Measurements from ENCODE around the gene SUCLA2. TPM values are rescaled to one million over a fixed set of nuclear protein-coding genes. Genes with fewer than 3 reads are reported as not detected.

The SUCLA2 gene
- total and polyA plus RNA-seq, 2 donors (not counting 1 experiment from before 2014, with no cell fraction given), result 15.9 to 33.7 TPM

- POLR2A ChIA-PET, result no interaction called here
- no peaks in the 10 kb centered on the region for H3K27me3 Mint-ChIP-seq
Measured at GRCh38 chr13:48029859-48030258, 28.8 kb upstream of the SUCLA2 start.

DNA sequence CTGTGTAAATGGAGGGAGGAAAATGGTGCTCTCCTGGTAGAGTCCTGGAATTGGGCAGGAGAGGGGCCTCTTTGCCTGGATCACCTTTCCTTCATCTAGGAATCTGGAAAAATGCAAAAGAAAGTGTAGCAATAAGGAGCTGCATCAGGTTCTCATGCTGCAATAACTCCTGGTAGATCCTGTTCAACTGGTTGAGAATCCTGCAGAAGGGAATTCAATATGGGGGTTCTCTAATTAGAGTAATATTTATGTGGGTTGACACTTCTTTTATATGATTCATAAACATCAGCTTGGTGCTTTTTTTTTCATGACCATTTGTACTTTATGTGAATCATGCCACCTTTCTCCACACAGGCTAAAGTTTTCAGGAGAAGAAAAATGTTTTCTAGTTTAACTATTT, 27.0 kb upstream of the SUCLA2 start:
- no peak overlapping the region for H3K4me2 ChIP-seq (replicated peaks; ENCODE audit: low read depth, low read length, poor library complexity, severe bottlenecking)
- H3K27ac Mint-ChIP-seq, result no peak overlapping the region
- peaks cover 3 to 10% (median 5%) of the 10 kb centered on the region in 3 donors for H3K9me3 ChIP-seq (ENCODE audit: control extremely low read depth in 1 of 3, control insufficient read depth in 2 of 3, insufficient read depth in 1 of 3, low read length in 2 of 3)
- intact Hi-C loops (cut with micrococcal nuclease), result no loop called here
- H4K20me1 ChIP-seq (ENCODE audit: control insufficient read depth, insufficient read depth, low read length, poor library complexity, severe bottlenecking), result no peaks in the 10 kb centered on the region
- peaks cover 0 to 7% of the 10 kb centered on the region in 2 experiments for H3K36me3 ChIP-seq (replicated peaks in 1 of 2; ENCODE audit: control extremely low read depth in 1 of 2, control insufficient read depth in 1 of 2, extremely low read depth in 1 of 2, insufficient read depth in 2 of 2, low read length in 1 of 2)
- peaks cover 6% of the 10 kb centered on the region for H3K9me3 Mint-ChIP-seq (ENCODE audit: insufficient read depth)
- H3K79me2 ChIP-seq (ENCODE audit: control insufficient read depth, insufficient read depth, low read length), result peaks cover 19% of the 10 kb centered on the region
- no peak overlapping the region for H3K27ac ChIP-seq (ENCODE audit: low read length in 2 of 2)
- TF ChIP-seq CTCF (IDR thresholded peaks at IDR 0.05) (no peak), EZH2 (IDR thresholded peaks at IDR 0.05; ENCODE audit: borderline replicate concordance, insufficient read depth, low read depth, low read length, poor library complexity, severe bottlenecking) (no peak)
- no peaks in the 10 kb centered on the region for H3K27me3 ChIP-seq (replicated peaks in 1 of 4; ENCODE audit: control extremely low read depth in 1 of 4, control insufficient read depth in 3 of 4, insufficient read depth in 4 of 4, low read length in 3 of 4)
- DNase-seq (no peak), ATAC-seq (ENCODE audit: low read depth) (no peak)
- ChIA-PET CTCF (interaction anchor here (1.6 kb wide), 1 partner anchor 9 kb away, joined by 4 read pairs; the partner anchor contains the start of gene NUDT15), POLR2A (no interaction called here)
- no peaks in the 10 kb centered on the region for H3K4me1 ChIP-seq (ENCODE audit: control insufficient read depth in 2 of 2, insufficient read depth in 2 of 2, low read length in 2 of 2)
- H3K9ac ChIP-seq (ENCODE audit: low read length), result no peak overlapping the region
- H2AFZ ChIP-seq (ENCODE audit: insufficient read depth, low read depth, low read length, poor library complexity, severe bottlenecking), result no peak overlapping the region
- H3K4me3 Mint-ChIP-seq, result no peak overlapping the region
- H3K4me1 Mint-ChIP-seq, result no peaks in the 10 kb centered on the region
- no peak overlapping the region for H3K4me3 ChIP-seq (ENCODE audit: control extremely low read depth in 1 of 5, extremely low read depth in 1 of 5, insufficient read depth in 1 of 5, low read depth in 2 of 5, low read length in 4 of 5)
- no peaks in the 10 kb centered on the region for H3K27me3 Mint-ChIP-seq

More at GRCh38 chr13:48029859-48030258, 28.8 kb upstream of the SUCLA2 start:
- Histone ChIP-seq H4K20me1 (ENCODE audit: control insufficient read depth, insufficient read depth, low read length, poor library complexity, severe bottlenecking) (no peaks in the 10 kb centered on the region), H3K27ac (ENCODE audit: low read length in 2 of 2) (no peak overlapping the region), H3K9ac (ENCODE audit: low read length) (no peak overlapping the region), H3K4me2 (replicated peaks; ENCODE audit: low read depth, low read length, poor library complexity, severe bottlenecking) (no peak overlapping the region), H3K4me1 (ENCODE audit: control insufficient read depth in 2 of 2, insufficient read depth in 2 of 2, low read length in 2 of 2) (no peaks in the 10 kb centered on the region), H3K79me2 (ENCODE audit: control insufficient read depth, insufficient read depth, low read length) (peaks cover 24% of the 10 kb centered on the region), H2AFZ (ENCODE audit: insufficient read depth, low read depth, low read length, poor library complexity, severe bottlenecking) (no peak overlapping the region), H3K9me3 (ENCODE audit: control extremely low read depth in 1 of 3, control insufficient read depth in 2 of 3, insufficient read depth in 1 of 3, low read length in 2 of 3) (peaks cover 3 to 10% (median 5%) of the 10 kb centered on the region in 3 donors), H3K36me3 (replicated peaks in 1 of 2; ENCODE audit: control extremely low read depth in 1 of 2, control insufficient read depth in 1 of 2, extremely low read depth in 1 of 2, insufficient read depth in 2 of 2, low read length in 1 of 2) (peaks cover 0 to 7% of the 10 kb centered on the region in 2 experiments), H3K27me3 (replicated peaks in 1 of 4; ENCODE audit: control extremely low read depth in 1 of 4, control insufficient read depth in 3 of 4, insufficient read depth in 4 of 4, low read length in 3 of 4) (no peaks in the 10 kb centered on the region), H3K4me3 (ENCODE audit: control extremely low read depth in 1 of 5, extremely low read depth in 1 of 5, insufficient read depth in 1 of 5, low read depth in 2 of 5, low read length in 4 of 5) (no peak overlapping the region)
- H3K4me3 Mint-ChIP-seq, result no peak overlapping the region
- no peak for TF ChIP-seq CTCF (IDR thresholded peaks at IDR 0.05)
- no peak for TF ChIP-seq EZH2 (IDR thresholded peaks at IDR 0.05; ENCODE audit: borderline replicate concordance, insufficient read depth, low read depth, low read length, poor library complexity, severe bottlenecking)
- H3K27ac Mint-ChIP-seq, result no peak overlapping the region
- WGBS (ENCODE audit: insufficient coverage), result no CpG with 5 or more reads among the region's 2 CpGs
- CTCF ChIA-PET, result no interaction called here
- peaks cover 4% of the 10 kb centered on the region for H3K9me3 Mint-ChIP-seq (ENCODE audit: insufficient read depth)
- no peaks in the 10 kb centered on the region for H3K4me1 Mint-ChIP-seq
- ATAC-seq (ENCODE audit: low read depth) (no peak), DNase-seq (no peak)
- intact Hi-C loops (cut with micrococcal nuclease), result no loop called here
